CD4-positive, alpha-beta memory T cell (primary cell): ENCODE data around the gene MTLN. TPM values are rescaled to one million over a fixed set of nuclear protein-coding genes. Genes with fewer than 3 reads are reported as not detected.
"Not testable (repeated sequence)": the region's sequence is repeated elsewhere in the genome, so short reads cannot be mapped to it uniquely, and the experiment has no call there.

Experiments
- CTCF ChIA-PET: fragments of 350-600 bp; sonication (Branson Sonifier 250); formaldehyde crosslinking; loops from one replicate; lab custom pipeline; 2021; ENCODE audit warnings: inconsistent platforms; ENCODE audit not compliant: partially characterized antibody; lab: Charles Lee
- POLR2A ChIA-PET: fragments of 350-600 bp; sonication (Branson Sonifier 250); formaldehyde crosslinking; loops from one replicate; lab custom pipeline; 2021; ENCODE audit not compliant: partially characterized antibody; lab: Charles Lee
- DNase-seq, 5 donors: peaks; one replicate each; pipeline versions ENCODE4 v3.0.0 to v3.0.0-alpha.2; 2020 to 2022; ENCODE audit warnings: mixed read lengths in 1 of 5
- H3K27ac ChIP-seq: one replicate; pipeline ENCODE4 v1.7.0; 2013; ENCODE audit warnings: low read depth, low read length
- H3K27me3 ChIP-seq: 2 replicates; pipeline ENCODE4 v1.7.0; 2013; ENCODE audit warnings: mild to moderate bottlenecking, low read length, moderate library complexity; ENCODE audit not compliant: insufficient read depth
- H3K36me3 ChIP-seq: 2 replicates; pipeline ENCODE4 v1.7.0; 2013; ENCODE audit warnings: mild to moderate bottlenecking, low read length, moderate library complexity; ENCODE audit not compliant: insufficient read depth
- H3K4me1 ChIP-seq: 2 replicates; pipeline ENCODE4 v1.7.0; 2013; ENCODE audit warnings: mild to moderate bottlenecking, low read length, moderate library complexity; ENCODE audit not compliant: insufficient read depth
- H3K4me3 ChIP-seq, 2 donors: one replicate each; pipeline ENCODE4 v1.7.0; 2013; ENCODE audit warnings: low read length in 2 of 2, mild to moderate bottlenecking in 1 of 2
- H3K9me3 ChIP-seq, 2 donors: one replicate each; pipeline ENCODE4 v1.7.0; 2013; ENCODE audit warnings: low read length in 2 of 2, control low read depth in 1 of 2; ENCODE audit not compliant: control insufficient read depth in 1 of 2
- H3K27ac Mint-ChIP-seq, 7 donors: one replicate each; pipeline ENCODE4 v1.8.0; 2020 to 2021; ENCODE audit warnings: mixed read lengths in 7 of 7, mild to moderate bottlenecking in 6 of 7, inconsistent platforms in 3 of 7, moderate library complexity in 3 of 7
- H3K27me3 Mint-ChIP-seq, 2 donors: one replicate each; pipeline ENCODE4 v1.8.0; 2020 to 2021; ENCODE audit warnings: mixed read lengths in 2 of 2
- H3K36me3 Mint-ChIP-seq, 2 donors: one replicate each; pipeline ENCODE4 v1.8.0; 2020 to 2021; ENCODE audit warnings: mixed read lengths in 2 of 2, inconsistent platforms in 1 of 2, mild to moderate bottlenecking in 1 of 2
- H3K4me1 Mint-ChIP-seq, 4 donors: one replicate each; pipeline ENCODE4 v1.8.0; 2020 to 2021; ENCODE audit warnings: mixed read lengths in 4 of 4, mild to moderate bottlenecking in 1 of 4
- H3K4me3 Mint-ChIP-seq, 8 donors: one replicate each; pipeline ENCODE4 v1.8.0; 2020 to 2021; ENCODE audit warnings: mixed read lengths in 8 of 8, mild to moderate bottlenecking in 7 of 8, moderate library complexity in 6 of 8, inconsistent platforms in 3 of 8
- H3K9me3 Mint-ChIP-seq, 8 donors: one replicate each; pipeline ENCODE4 v1.8.0; 2020 to 2021; ENCODE audit warnings: mixed read lengths in 8 of 8, mild to moderate bottlenecking in 5 of 8, inconsistent platforms in 3 of 8, moderate library complexity in 1 of 8
- intact Hi-C: fragments of 100-400 bp; cut with micrococcal nuclease; formaldehyde crosslinking; loops from one replicate; pipeline ENCODE4 v1.15.1; 2023
- polyA plus RNA-seq, 2 donors: library from polyadenylated mRNA; unstranded; fragments of 300-500 nt; fragmentation: Illumina TruSeq; gene quantifications; one replicate each; pipeline ENCODE4 v1.2.3, GENCODE V29; 2021
- total RNA-seq, 2 experiments: library from RNA; stranded (reverse); gene quantifications; one replicate each; pipeline ENCODE4 v1.2.3, GENCODE V29; 2021

Gene MTLN
- total and polyA plus RNA-seq, 4 experiments from 2014 or later = 29.2 to 131 (median 53.0) TPM

DNA sequence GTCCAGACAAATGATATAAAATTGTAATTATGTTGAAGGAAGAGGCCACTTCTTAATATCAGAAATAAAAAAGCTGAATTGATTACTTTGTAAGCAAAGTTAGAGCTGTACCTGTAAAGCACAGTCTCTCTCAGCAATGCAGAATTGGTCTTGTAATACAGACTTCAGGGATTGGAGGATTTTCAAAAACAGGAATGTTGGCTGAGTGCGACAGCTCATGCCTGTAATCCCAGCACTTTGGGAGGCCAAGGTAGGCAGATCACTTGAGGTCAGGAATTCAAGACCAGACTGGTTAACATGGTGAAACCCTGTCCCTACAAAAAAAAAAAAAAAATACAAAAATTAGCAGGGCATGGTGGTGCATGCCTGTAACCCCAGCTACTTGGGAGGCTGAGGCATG is 10.3 kb upstream of the MTLN start:
- POLR2A ChIA-PET, H3K27me3 ChIP-seq, H3K27ac Mint-ChIP-seq, DNase-seq, H3K27ac ChIP-seq, H3K4me3 ChIP-seq, H3K36me3 ChIP-seq, CTCF ChIA-PET, H3K4me1 ChIP-seq, H3K4me3 Mint-ChIP-seq, H3K36me3 Mint-ChIP-seq, H3K9me3 Mint-ChIP-seq, H3K9me3 ChIP-seq, H3K4me1 Mint-ChIP-seq, intact Hi-C loops: not testable (repeated sequence)
- peaks cover 33 to 48% of the 10 kb centered on the region in 2 donors for H3K27me3 Mint-ChIP-seq

DNA sequence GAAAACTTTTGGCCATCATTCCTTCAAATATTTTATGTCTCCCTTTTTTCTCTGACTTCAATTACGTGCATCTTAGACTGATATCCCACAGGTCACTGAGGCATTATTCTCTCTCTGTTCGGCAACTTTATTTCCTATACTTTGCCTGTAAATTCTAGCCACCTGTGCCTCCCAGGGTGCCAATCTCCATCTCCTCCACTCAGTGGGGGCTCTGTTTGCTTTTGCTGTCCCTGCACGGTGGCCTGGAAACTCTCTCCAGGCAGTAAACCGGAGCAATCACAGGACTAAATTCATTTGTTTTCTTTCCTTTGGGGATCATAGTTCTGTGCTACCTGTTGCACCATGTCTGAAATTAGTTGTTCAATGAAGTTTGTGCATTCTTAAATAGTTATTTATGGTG is 9.6 kb upstream of the MTLN start:
- peaks cover 10% of the 10 kb centered on the region for H3K27me3 ChIP-seq
- no peak overlapping the region for H3K27ac ChIP-seq
- intact Hi-C loops = no loop called here
- ChIA-PET POLR2A (no interaction called here), CTCF (no interaction called here)
- no peak for DNase-seq
- no peaks in the 10 kb centered on the region for H3K9me3 ChIP-seq
- no peaks in the 10 kb centered on the region for H3K4me1 Mint-ChIP-seq
- H3K27me3 Mint-ChIP-seq = peaks cover 27 to 45% of the 10 kb centered on the region in 2 donors
- H3K4me3 Mint-ChIP-seq = no peak overlapping the region
- no peaks in the 10 kb centered on the region for H3K4me1 ChIP-seq
- H3K36me3 Mint-ChIP-seq = no peaks in the 10 kb centered on the region
- no peaks in the 10 kb centered on the region for H3K36me3 ChIP-seq
- H3K9me3 Mint-ChIP-seq = no peaks in the 10 kb centered on the region
- no peak overlapping the region for H3K27ac Mint-ChIP-seq
- no peak overlapping the region for H3K4me3 ChIP-seq

DNA sequence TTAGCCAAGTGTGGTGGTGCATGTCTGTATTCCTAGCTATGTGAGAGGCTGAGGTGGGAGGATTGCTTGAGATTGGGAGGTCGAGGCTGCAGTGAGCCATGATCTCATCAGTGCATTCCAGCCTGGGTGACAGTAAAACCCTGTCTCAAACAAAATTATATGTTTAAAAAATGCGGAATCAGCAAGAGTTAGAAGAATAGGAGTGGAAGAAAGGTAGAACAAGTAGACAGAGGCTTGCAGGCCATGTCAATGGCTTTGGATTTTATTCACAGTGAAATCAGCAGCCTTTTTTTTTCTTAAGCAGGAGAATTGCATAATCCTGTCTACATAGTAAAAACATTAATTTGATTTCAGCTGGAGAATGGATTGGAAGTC is 7.8 kb upstream of the MTLN start:
- no peak overlapping the region for H3K4me3 Mint-ChIP-seq
- Histone ChIP-seq H3K4me3 (no peak overlapping the region), H3K4me1 (no peaks in the 10 kb centered on the region), H3K9me3 (no peaks in the 10 kb centered on the region), H3K27me3 (peaks cover 10% of the 10 kb centered on the region), H3K27ac (no peak overlapping the region), H3K36me3 (no peaks in the 10 kb centered on the region)
- intact Hi-C loops = no loop called here
- H3K27me3 Mint-ChIP-seq = peaks cover 25 to 39% of the 10 kb centered on the region in 2 donors
- no peak for DNase-seq
- no peaks in the 10 kb centered on the region for H3K36me3 Mint-ChIP-seq
- ChIA-PET POLR2A (no interaction called here), CTCF (no interaction called here)
- H3K4me1 Mint-ChIP-seq = no peaks in the 10 kb centered on the region
- H3K9me3 Mint-ChIP-seq = peaks cover 0 to 8% (median 0%) of the 10 kb centered on the region in 8 donors
- H3K27ac Mint-ChIP-seq = peak overlapping the region in 1 of 7 donors; percentile 2

DNA sequence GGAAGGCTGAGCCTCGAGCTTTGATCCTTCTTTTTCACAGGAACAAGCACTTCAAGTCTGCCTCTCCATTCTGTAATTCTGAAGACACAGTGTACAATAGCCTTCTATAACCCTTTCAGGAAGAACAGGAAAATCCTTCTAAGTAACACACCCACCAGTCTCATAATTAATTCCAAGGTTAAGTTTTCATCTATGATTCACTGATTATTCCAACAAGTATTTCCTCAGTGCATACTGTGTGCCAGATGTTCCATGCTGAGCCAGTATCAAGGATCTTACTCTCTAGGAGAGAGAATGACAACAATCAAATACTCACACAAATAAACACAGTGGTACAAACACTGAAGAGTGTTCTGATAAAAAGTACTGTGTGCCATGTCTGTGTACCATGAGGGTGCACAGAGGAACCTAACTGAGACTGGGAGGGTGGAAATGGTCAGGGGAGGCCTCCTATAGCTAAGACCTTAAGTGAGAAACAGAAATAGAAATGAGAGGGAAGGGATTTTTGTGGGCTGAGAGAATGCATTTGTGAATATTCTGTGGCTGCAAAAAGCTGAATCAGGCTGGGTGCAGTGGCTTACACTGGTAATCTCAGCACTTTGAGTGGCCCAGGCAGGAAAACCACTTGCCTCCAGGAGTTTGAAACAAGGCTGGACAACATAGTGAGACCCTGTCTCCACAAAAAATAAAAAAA is 7.3 kb upstream of the MTLN start:
- Histone ChIP-seq H3K27me3 (peaks cover 11% of the 10 kb centered on the region), H3K36me3 (no peaks in the 10 kb centered on the region), H3K27ac (no peak overlapping the region), H3K4me1 (no peaks in the 10 kb centered on the region), H3K9me3 (no peaks in the 10 kb centered on the region), H3K4me3 (no peak overlapping the region)
- POLR2A ChIA-PET = no interaction called here
- Mint-ChIP-seq H3K27ac (peak overlapping the region in 1 of 7 donors; percentile 2), H3K4me3 (no peak overlapping the region), H3K4me1 (no peaks in the 10 kb centered on the region), H3K9me3 (peaks cover 0 to 8% (median 0%) of the 10 kb centered on the region in 8 donors), H3K36me3 (no peaks in the 10 kb centered on the region), H3K27me3 (peaks cover 26 to 42% of the 10 kb centered on the region in 2 donors)
- CTCF ChIA-PET = no interaction called here
- intact Hi-C loops = no loop called here
- no peak for DNase-seq

DNA sequence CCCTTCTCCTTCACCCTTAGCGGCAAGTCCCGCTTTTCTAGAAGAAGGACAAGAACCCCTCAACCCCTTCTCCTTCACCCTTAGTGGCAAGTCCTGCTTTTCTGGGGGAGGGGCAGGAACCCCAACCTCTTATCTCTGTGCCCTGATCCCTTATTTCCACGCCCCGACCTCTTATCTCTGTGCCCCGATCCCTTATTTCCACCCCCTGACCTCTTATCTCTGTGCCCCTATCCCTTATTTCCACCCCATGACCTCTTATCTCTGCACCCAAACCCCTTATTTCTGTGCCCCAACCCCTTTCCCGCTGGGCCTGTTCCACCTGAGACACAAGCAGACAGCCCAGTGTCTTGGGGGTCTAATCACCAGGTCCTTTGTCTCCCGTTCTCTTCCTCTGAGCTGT is 6.5 kb upstream of the MTLN start:
- H3K27me3 Mint-ChIP-seq = peaks cover 25 to 46% of the 10 kb centered on the region in 2 donors
- H3K4me1 ChIP-seq, H3K36me3 Mint-ChIP-seq, DNase-seq, intact Hi-C loops, H3K9me3 ChIP-seq, H3K9me3 Mint-ChIP-seq, H3K36me3 ChIP-seq, H3K4me3 ChIP-seq, H3K4me3 Mint-ChIP-seq, CTCF ChIA-PET, POLR2A ChIA-PET, H3K4me1 Mint-ChIP-seq, H3K27ac ChIP-seq, H3K27ac Mint-ChIP-seq: not testable (repeated sequence)
- H3K27me3 ChIP-seq = peaks cover 15% of the 10 kb centered on the region

DNA sequence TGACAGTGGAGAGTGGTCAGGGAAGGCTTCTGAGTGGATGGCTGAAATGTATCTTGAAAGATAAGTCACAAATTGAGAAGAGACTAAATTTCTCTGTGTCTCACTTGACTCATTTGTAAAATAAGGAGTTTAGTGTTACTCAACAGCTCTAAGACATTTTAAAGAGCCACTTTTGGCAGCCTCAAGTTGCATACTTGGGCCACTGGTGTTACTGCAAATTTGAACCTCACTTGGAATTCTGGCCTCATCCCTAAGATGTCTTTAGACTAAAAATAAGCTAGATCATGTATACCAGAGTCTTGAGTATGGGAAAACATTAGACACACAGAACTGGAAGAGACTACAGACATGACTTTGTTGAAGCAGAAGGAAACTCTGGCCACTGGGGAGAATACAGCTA is 4.5 kb upstream of the MTLN start:
- Mint-ChIP-seq H3K4me3 (no peak overlapping the region), H3K27me3 (peaks cover 24 to 38% of the 10 kb centered on the region in 2 donors), H3K36me3 (peaks cover 0 to 7% of the 10 kb centered on the region in 2 donors), H3K27ac (no peak overlapping the region), H3K9me3 (peaks cover 0 to 10% (median 2%) of the 10 kb centered on the region in 8 donors), H3K4me1 (peaks cover 4 to 9% (median 7%) of the 10 kb centered on the region in 4 donors)
- ChIA-PET POLR2A (no interaction called here), CTCF (interaction anchor here (1.1 kb wide), 1 partner anchor 12 kb away, joined by 3 read pairs; the partner anchor contains the start of gene NPHP1)
- H3K9me3 ChIP-seq = no peaks in the 10 kb centered on the region
- no peaks in the 10 kb centered on the region for H3K36me3 ChIP-seq
- H3K27ac ChIP-seq = no peak overlapping the region
- intact Hi-C loops = no loop called here
- H3K4me3 ChIP-seq = no peak overlapping the region
- no peak for DNase-seq
- peaks cover 12% of the 10 kb centered on the region for H3K27me3 ChIP-seq
- H3K4me1 ChIP-seq = peaks cover under 1% of the 10 kb centered on the region

DNA sequence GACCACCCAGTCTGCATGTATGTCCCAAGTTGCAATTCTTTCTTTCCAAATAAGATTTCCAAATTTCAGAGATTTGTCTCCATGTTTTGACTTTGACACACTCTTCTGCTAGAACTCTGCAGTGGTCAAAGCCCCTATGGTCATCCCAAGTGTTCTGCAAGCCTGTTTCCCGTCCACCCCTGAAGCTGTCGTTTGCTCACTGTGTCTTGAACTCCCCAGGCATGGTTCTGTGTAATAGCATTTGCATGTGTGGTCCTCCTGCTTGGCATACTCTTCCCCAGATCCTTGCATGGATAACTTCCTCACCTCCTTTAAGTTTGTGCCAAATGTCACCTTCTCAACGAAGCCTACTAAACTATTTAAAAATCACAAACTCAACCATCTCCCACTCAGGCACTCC is 3.9 kb upstream of the MTLN start:
- peaks cover 0 to 10% (median 2%) of the 10 kb centered on the region in 8 donors for H3K9me3 Mint-ChIP-seq
- H3K9me3 ChIP-seq = no peaks in the 10 kb centered on the region
- no peak for DNase-seq
- CTCF ChIA-PET = interaction anchor here (1.1 kb wide), 1 partner anchor 11 kb away, joined by 3 read pairs; the partner anchor contains the start of gene NPHP1
- peaks cover 11% of the 10 kb centered on the region for H3K27me3 ChIP-seq
- POLR2A ChIA-PET = no interaction called here
- H3K4me3 Mint-ChIP-seq = no peak overlapping the region
- no peak overlapping the region for H3K27ac ChIP-seq
- H3K36me3 ChIP-seq = no peaks in the 10 kb centered on the region
- H3K4me3 ChIP-seq = no peak overlapping the region
- peaks cover 7% of the 10 kb centered on the region for H3K4me1 ChIP-seq
- intact Hi-C loops = no loop called here
- H3K27ac Mint-ChIP-seq = no peak overlapping the region
- peaks cover 8 to 15% (median 12%) of the 10 kb centered on the region in 4 donors for H3K4me1 Mint-ChIP-seq
- H3K27me3 Mint-ChIP-seq = peaks cover 23 to 35% of the 10 kb centered on the region in 2 donors
- H3K36me3 Mint-ChIP-seq = peaks cover 0 to 11% of the 10 kb centered on the region in 2 donors
